ENCODE data around the gene CUEDC1.

Gene CUEDC1

DNA sequence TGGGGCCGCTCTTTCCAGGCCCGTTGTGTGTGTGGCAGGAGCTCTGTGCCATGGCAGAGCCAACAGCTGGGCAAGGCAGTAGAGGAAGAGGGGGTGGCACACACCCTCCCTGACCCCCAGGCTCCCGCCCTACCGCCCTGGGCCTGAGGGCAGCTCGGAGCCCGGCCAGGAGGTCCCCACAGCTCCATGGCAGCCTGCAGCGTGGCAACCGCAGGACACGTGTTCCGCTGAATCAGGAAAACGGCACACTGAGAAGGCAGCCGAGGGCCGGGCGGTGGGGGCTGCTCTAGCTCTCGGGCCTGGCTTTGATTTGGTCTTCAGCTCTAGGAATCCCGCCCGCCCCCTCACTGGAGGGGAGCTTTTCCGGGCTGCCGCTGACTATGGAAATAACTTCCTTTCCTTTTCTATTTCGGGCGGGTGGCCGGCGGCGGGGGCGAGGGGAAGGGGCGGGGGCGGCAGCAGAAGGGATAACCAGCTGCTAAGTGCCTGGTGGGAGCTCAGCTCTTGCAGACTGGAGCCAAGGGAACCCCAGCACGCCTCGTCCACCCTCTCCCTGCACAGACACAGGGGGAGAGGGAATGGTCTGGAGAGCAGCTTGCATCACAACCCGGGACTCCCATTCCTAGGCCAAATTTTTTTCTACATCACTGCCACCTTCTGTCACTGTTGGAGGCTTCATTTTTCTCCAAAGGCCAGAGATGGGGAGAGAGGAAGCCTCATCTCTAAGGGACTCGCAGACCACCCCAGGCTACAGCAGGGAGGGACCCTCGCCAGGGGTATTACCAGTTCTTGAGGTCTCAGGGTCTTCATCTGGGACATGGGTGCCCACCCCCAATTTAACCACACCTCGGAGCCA, 80.5 kb downstream of the CUEDC1 start:
- DNase-seq (ENCODE audit: low read depth), result peak; percentile 97

DNA sequence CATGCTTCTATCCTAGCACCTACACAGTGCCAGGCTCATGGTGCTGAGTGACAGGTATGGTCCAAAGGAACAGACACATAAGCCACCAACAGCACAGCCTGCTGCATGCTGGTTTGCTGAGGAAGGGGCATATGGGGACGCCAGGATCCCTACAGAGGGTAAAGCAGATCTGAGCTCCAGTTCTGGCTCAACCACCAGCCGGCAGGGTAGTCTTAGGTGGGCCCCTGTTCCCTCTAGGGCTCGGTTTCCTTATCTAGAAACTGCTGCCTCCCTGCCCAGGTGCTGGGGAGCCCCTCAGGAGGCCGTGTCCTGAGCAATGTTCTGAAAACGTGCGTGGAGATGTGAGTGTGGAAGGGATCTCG, 81.2 kb downstream of the CUEDC1 start:
- no peak for DNase-seq (ENCODE audit: low read depth)

- peak; percentile 61 for DNase-seq (ENCODE audit: low read depth)
Observed at GRCh38 chr17:57873261-57874057, 81.8 kb downstream of the CUEDC1 start.

DNA sequence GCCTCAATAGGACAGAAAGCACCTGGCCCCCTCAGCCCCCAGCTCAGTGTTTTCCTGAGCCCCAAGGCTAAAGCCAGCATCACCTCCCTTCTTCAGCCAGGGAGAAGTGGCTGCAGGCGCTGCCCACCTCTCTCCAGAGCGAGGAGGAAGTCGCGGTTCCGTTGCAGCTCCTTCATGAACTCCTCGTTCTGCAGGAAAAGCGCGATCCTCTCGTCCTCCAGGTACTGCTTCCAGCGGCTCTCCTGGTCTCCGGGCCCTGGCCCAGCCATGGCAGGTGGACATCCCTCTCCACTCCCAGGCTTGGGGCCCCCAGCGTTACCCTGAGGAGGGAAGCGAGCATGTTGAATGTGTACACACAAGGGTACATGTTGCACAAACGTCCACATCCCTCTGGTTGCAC, 82.7 kb downstream of the CUEDC1 start:
- DNase-seq (ENCODE audit: low read depth), result no peak

DNA sequence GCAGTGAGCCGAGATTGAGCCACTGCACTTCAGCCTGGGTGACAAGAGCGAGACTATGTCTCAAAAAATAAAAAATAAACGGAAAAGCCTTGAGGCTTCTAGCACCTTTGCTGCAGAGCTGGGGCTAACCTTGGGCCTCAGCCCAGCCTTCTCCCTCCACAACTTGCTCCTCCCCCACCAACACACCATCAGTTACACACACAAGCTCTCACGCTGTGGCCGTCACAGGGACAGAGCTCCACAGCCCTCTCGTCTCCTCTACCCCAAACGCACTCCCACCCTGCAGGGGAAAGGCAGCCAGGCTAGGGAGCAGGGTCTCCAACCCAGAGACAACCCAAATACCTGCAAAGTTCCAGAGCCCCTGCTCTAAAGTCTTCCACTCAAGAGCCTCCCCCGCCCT, 83.3 kb downstream of the CUEDC1 start:
- DNase-seq (ENCODE audit: low read depth), result no peak

GRCh38 chr17:57871155-57871554, 84.1 kb downstream of the CUEDC1 start:
- no peak for DNase-seq (ENCODE audit: low read depth)

- DNase-seq (ENCODE audit: low read depth), result peak; percentile 59
Observed at GRCh38 chr17:57870283-57870635, 85.0 kb downstream of the CUEDC1 start.

GRCh38 chr17:57869617-57870282, 85.5 kb downstream of the CUEDC1 start:
- DNase-seq (ENCODE audit: low read depth), result peak; percentile 90

DNA sequence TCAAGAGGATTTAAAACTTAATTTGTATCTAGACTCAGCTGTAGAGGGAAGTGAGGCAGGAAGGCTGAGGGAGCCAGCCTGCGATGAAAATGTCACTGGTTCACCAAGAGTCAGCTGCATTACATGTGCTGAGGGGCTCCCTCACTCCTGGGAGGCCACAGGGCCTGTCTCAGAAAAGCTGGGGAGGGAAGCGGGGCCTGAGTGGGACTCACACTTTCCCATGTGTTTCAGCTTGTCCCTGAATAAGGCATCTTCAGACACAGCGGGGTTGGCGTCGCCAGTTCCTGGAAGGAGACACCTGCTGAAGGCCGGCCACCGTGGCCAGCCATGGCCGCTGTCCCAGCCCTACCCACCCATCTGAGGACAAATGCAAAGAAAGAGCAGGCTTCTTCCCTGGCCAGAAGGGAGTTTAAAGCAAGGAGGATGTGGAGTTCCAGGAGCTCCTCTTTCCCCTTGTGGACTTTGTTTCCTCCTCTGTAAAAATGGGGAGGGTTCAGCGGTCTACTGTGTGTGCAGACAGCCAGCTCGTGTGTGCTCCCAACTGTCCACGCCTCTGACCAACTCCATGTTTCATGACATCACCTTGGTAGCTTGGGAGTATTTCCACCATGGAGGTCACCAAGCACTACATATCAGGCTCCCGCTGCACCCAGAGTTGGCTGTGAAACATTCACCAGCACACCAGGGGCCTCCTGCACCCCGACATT, 86.1 kb downstream of the CUEDC1 start:
- DNase-seq (ENCODE audit: low read depth), result no peak

- DNase-seq (ENCODE audit: low read depth), result peak; percentile 91
Observed at GRCh38 chr17:57868007-57868909, 87.0 kb downstream of the CUEDC1 start.

GRCh38 chr17:57867126-57867525, 88.1 kb downstream of the CUEDC1 start:
- no peak for DNase-seq (ENCODE audit: low read depth)

- no peak for DNase-seq (ENCODE audit: low read depth)
Observed at GRCh38 chr17:57866723-57867122, 88.5 kb downstream of the CUEDC1 start.

DNA sequence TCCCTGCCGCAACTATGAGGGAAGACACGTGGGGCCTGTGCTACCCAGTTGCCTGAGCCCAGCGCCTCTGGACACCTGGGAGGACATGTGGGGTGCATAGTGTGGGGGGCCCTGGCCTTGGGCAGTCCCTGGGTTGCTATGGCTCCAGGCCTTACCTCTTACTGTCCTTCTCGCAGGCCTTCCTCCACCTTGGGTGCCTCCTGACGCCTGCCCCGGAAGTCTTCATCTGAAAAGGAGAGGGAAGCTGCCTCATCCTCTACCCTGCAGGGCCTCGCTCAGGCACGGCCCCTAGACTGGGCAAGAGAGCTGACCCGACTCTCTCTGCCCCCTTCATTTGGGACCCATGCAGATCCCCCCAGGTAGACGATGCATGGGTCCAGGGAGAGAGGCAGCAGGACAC, 88.9 kb downstream of the CUEDC1 start:
- DNase-seq (ENCODE audit: low read depth), result no peak

DNA sequence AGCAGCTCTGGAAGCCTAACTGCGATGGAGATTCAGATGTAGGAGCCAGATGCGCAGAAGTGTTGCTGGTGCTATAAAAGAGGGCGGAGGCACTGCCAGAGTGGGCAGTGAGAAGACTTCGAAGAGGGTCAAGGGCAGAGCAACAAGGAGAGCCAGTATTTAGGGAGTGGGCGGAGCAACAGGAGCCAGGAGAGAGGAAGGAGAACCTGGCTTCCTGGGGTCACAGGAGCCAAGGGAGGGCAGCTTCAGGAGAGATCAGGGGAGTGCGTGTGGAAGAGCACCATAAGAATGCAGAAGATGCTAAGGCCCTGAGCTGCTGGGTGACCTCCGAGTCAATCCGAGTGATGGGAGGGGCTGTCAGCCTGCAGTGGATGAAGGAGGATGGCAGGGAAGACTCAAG, 90.9 kb downstream of the CUEDC1 start:
- no peak for DNase-seq (ENCODE audit: low read depth)

DNA sequence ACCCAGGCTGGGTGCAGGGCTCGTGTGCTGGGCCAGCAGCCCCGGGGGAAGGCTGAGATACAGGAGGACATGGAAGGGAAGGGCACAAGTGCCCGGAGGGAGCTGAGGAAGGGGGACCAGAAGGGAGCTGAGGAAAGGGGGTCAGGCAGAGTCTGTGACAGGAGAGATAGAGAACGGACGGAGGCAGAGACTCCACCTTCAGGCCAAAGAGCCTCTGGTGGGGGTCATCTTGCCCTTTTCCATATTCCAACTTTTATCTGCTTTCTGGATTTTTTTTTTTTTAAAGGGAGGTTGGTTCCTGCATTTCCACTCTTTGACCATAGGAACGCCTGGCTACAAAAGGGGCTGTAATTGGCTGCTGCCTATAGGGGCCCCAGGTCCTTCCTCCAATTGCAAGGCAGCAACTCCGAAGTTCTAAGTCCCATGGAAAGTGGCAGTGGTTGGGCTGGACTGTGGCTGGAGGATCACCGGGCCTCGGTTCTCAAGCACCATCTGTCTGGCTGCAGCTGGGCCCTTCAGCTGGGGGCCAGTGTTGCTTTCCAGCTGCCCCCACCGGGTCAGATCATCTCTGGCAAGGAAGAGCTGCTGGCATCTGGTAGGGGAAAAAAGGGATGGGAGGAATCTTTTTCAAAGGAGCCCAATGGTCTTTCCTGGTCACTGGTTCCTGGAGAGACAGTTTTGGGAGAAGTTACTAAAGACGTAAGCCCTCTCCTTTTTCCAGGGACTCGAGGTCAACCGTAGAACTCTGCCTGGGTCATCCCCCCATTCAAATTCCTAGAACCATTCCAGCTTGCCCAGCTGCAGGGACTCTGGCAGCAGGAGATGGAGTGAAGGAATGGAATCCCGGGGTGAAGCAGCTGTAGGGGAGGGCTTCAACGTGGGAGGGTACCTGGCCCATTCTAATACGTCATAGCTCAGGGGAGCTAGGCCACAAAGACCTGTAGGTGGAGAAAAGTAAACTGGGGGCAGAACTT, 92.2 kb downstream of the CUEDC1 start:
- DNase-seq (ENCODE audit: low read depth), result peak; percentile 30

DNA sequence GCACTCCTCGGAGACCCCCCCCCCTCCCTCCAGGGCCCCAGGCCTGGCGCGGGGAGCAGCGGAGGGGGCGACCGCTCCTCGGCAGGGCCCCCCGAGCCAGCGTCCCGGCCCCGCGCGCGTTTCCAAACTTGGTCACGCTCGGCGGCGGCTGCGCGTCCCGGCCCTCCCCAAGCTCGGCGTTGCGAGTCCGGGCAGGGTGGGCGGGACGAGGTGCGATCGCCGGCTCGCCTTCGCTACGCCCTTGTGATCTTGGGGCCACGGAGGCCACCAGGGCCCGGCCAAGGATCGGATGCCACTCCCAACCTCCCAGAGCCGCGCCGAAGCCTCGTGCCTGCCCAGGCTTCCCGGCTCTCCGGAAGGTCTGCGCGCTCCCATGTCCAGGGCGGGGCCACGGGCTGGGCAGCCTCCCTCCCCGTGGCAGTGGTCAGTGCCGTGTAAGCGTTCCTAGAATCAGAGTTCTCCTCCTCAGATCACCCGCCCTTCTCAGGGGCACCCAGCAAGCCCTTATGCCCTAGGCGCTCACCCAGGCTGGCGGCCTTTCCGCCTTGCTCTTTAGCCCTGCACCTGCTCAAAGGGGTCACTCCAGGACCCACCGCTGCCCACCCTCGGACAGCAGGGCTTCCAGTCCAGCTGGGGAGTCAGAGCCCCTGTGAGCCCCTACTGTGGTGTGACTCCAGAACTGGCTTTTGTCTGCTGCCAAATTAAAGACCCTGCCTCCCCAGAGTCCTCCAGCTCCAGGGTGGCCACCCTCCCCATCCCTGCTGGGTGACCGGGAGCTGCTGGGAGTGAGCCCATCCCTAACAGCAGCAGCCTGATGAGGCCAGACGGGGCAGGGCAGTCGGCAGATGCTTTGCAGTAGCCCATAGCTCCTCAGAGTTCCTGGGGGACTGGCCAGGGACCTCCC, 93.2 kb downstream of the CUEDC1 start:
- peak; percentile 71 for DNase-seq (ENCODE audit: low read depth)

GRCh38 chr17:57861000-57861789, 94.0 kb downstream of the CUEDC1 start:
- peak; percentile 46 for DNase-seq (ENCODE audit: low read depth)

- no peak for DNase-seq (ENCODE audit: low read depth)
Observed at GRCh38 chr17:57860414-57860999, 94.7 kb downstream of the CUEDC1 start.
